CD14-positive monocyte (primary cell): ENCODE results near the gene DIS3L2. TPM values are rescaled to one million over a fixed set of nuclear protein-coding genes. Genes with fewer than 3 reads are reported as not detected.

Experiments
- DNase-seq, 3 donors: peaks; one replicate each; pipeline ENCODE4 v3.0.0-alpha.2; 2011 to 2022
- H2AFZ ChIP-seq: 2 replicates; pipeline ENCODE4 v1.6.0; 2012; ENCODE audit warnings: mild to moderate bottlenecking, low read depth, low read length, inconsistent platforms; ENCODE audit not compliant: insufficient read depth, poor library complexity, severe bottlenecking
- H3K27ac ChIP-seq, 2 donors: 1 replicate in 1 of 2; 2 replicates in 1 of 2; pipeline ENCODE4 v1.5.1; 2012 to 2013; ENCODE audit warnings: low read length in 2 of 2, control low read depth in 1 of 2, inconsistent platforms in 1 of 2, low read depth in 1 of 2, mild to moderate bottlenecking in 1 of 2
- H3K27me3 ChIP-seq, 2 donors: one replicate each; pipeline versions ENCODE4 v1.6.0 to v1.6.1; 2011 to 2013; ENCODE audit warnings: low read length in 2 of 2; ENCODE audit not compliant: control insufficient read depth in 2 of 2, insufficient read depth in 2 of 2
- H3K36me3 ChIP-seq, 2 donors: replicated peaks in 1 of 2; 1 replicate in 1 of 2; 2 replicates in 1 of 2; pipeline versions ENCODE4 v1.5.1 to v1.6.1; 2012 to 2013; ENCODE audit warnings: low read length in 2 of 2, control low read depth in 1 of 2, inconsistent platforms in 1 of 2, mild to moderate bottlenecking in 1 of 2; ENCODE audit not compliant: insufficient read depth in 2 of 2, control insufficient read depth in 1 of 2
- H3K4me1 ChIP-seq, 2 donors: 1 replicate in 1 of 2; 2 replicates in 1 of 2; pipeline versions ENCODE4 v1.5.1 to v1.6.1; 2012 to 2013; ENCODE audit warnings: low read length in 2 of 2, control low read depth in 1 of 2, inconsistent platforms in 1 of 2, mild to moderate bottlenecking in 1 of 2, moderate library complexity in 1 of 2; ENCODE audit not compliant: insufficient read depth in 2 of 2, control insufficient read depth in 1 of 2
- H3K4me2 ChIP-seq: replicated peaks from 2 replicates; pipeline ENCODE3; 2012; ENCODE audit warnings: low read length, moderate library complexity, mild to moderate bottlenecking; ENCODE audit not compliant: poor library complexity, severe bottlenecking; ENCODE audit errors: extremely low read depth
- H3K4me3 ChIP-seq, 3 experiments: fragments of 200-600 bp in 1 of 3; sonication (generic) in 1 of 3; replicated peaks in 1 of 3; 1 replicate in 2 of 3; 2 replicates in 1 of 3; pipeline ENCODE4 v1.5.1; 2011 to 2013; ENCODE audit warnings: low read length in 3 of 3, mild to moderate bottlenecking in 3 of 3, control low read depth in 2 of 3, low read depth in 2 of 3, inconsistent platforms in 1 of 3, moderate library complexity in 1 of 3
- H3K79me2 ChIP-seq: 2 replicates; pipeline ENCODE4 v1.6.0; 2012; ENCODE audit warnings: mild to moderate bottlenecking, control low read depth, inconsistent platforms, low read length, moderate library complexity; ENCODE audit not compliant: insufficient read depth
- H3K9ac ChIP-seq: 2 replicates; pipeline ENCODE4 v1.6.0; 2017; ENCODE audit warnings: low read length, mild to moderate bottlenecking; ENCODE audit not compliant: insufficient read depth, poor library complexity, severe bottlenecking
- H3K9me3 ChIP-seq, 2 donors: replicated peaks in 1 of 2; 1 replicate in 1 of 2; 2 replicates in 1 of 2; pipeline versions ENCODE4 v1.5.1 to v1.6.1; 2012 to 2013; ENCODE audit warnings: low read length in 2 of 2, control low read depth in 1 of 2; ENCODE audit not compliant: control insufficient read depth in 1 of 2, insufficient read depth in 1 of 2
- H4K20me1 ChIP-seq: 2 replicates; pipeline ENCODE4 v1.6.0; 2012; ENCODE audit warnings: mild to moderate bottlenecking, low read length, control low read depth, moderate library complexity; ENCODE audit not compliant: insufficient read depth
- H3K27ac Mint-ChIP-seq, 7 donors: one replicate each; pipeline ENCODE4 v1.8.0; 2020; ENCODE audit warnings: mild to moderate bottlenecking in 7 of 7, mixed read lengths in 7 of 7, moderate library complexity in 6 of 7, inconsistent platforms in 2 of 7
- H3K27me3 Mint-ChIP-seq, 3 donors: one replicate each; pipeline ENCODE4 v1.8.0; 2021 to 2022; ENCODE audit warnings: low read depth in 3 of 3, mild to moderate bottlenecking in 3 of 3, mixed read lengths in 3 of 3, moderate library complexity in 3 of 3, inconsistent platforms in 1 of 3
- H3K36me3 Mint-ChIP-seq, 2 donors: one replicate each; pipeline ENCODE4 v1.8.0; 2020; ENCODE audit warnings: mixed read lengths in 2 of 2, inconsistent platforms in 1 of 2, mild to moderate bottlenecking in 1 of 2
- H3K4me1 Mint-ChIP-seq: one replicate; pipeline ENCODE4 v1.8.0; 2020; ENCODE audit warnings: mild to moderate bottlenecking, mixed read lengths
- H3K4me3 Mint-ChIP-seq, 2 donors: one replicate each; pipeline ENCODE4 v1.8.0; 2020; ENCODE audit warnings: mild to moderate bottlenecking in 2 of 2, mixed read lengths in 2 of 2, moderate library complexity in 1 of 2
- H3K9me3 Mint-ChIP-seq, 7 donors: one replicate each; pipeline ENCODE4 v1.8.0; 2020 to 2022; ENCODE audit warnings: mixed read lengths in 7 of 7, mild to moderate bottlenecking in 6 of 7, moderate library complexity in 6 of 7, inconsistent platforms in 2 of 7
- CTCF ChIP-seq: fragments of 200-600 bp; IDR thresholded peaks from one replicate; pipeline ENCODE4 v1.8.0; 2022; ENCODE audit warnings: antibody characterized with exemption, mild to moderate bottlenecking
- WGBS: methylation state at CpG from one replicate; pipeline ENCODE4 v1.1.5; 2013; ENCODE audit warnings: missing lambda C conversion rate; ENCODE audit not compliant: insufficient coverage; 5-methylcytosine and 5-hydroxymethylcytosine counted together
- intact Hi-C, 2 donors: fragments of 100-400 bp; cut with micrococcal nuclease; formaldehyde crosslinking; loops; one replicate each; pipeline versions ENCODE4 v1.15.0 to v1.15.1; 2023
- polyA plus RNA-seq, 3 donors: library from polyadenylated mRNA; depleted of rRNA in 1 of 3; unstranded in 2 of 3; stranded (reverse) in 1 of 3; fragments of 300-500 nt in 2 of 3; fragments of >200 nt in 1 of 3; fragmentation: Illumina TruSeq in 2 of 3; gene quantifications; 1 replicate in 2 of 3; 2 replicates in 1 of 3; pipeline ENCODE4 v1.2.3, GENCODE V29; 2012 to 2021

DIS3L2 gene
- polyA plus RNA-seq, 3 donors, result 6.0 to 21.7 (median 6.4) TPM

GRCh38 chr2:232097758-232098157 is 136.2 kb downstream of the DIS3L2 start:
- Histone ChIP-seq H3K9ac (no peak overlapping the region), H3K27ac (no peak overlapping the region), H3K27me3 (no peaks in the 10 kb centered on the region), H2AFZ (no peak overlapping the region), H3K4me1 (no peaks in the 10 kb centered on the region), H3K79me2 (no peaks in the 10 kb centered on the region), H3K4me3 (no peak overlapping the region), H3K4me2 (no peak overlapping the region), H4K20me1 (no peaks in the 10 kb centered on the region), H3K36me3 (peaks cover 4 to 19% of the 10 kb centered on the region in 2 donors), H3K9me3 (peaks cover 9 to 21% of the 10 kb centered on the region in 2 donors)
- intact Hi-C loops, result no loop called here
- no peak for TF ChIP-seq CTCF
- no peak for DNase-seq
- peaks cover 36 to 41% of the 10 kb centered on the region in 2 donors for H3K36me3 Mint-ChIP-seq
- no peak overlapping the region for H3K27ac Mint-ChIP-seq
- H3K9me3 Mint-ChIP-seq, result peaks cover 20 to 39% (median 29%) of the 10 kb centered on the region in 7 donors
- WGBS, result 98% methylated on average over 5 of the region's 6 CpGs
- no peak overlapping the region for H3K4me3 Mint-ChIP-seq
- peaks cover 4% of the 10 kb centered on the region for H3K4me1 Mint-ChIP-seq
- H3K27me3 Mint-ChIP-seq, result peaks cover 0 to 1% (median 0%) of the 10 kb centered on the region in 3 donors

DNA sequence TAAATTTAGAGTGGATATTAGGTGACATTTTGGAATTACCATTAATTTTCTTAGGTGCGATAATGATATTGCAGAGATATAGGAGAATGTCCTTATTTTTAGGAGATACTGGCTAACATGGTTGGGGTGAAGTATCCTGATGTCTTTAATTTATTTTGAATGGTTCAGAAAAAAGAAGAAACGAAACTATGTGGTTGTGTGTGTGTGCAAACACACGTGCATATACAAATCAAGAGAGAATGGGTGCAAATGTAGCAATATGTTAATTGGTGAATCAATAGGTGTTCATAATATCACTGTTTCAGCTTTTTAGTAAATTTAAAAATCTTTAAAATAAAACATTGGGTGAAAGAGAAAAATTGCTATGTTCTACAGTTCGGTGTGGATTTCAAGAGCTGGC is 140.9 kb downstream of the DIS3L2 start:
- Histone ChIP-seq H3K27ac (no peak overlapping the region), H3K4me3 (no peak overlapping the region), H3K79me2 (no peaks in the 10 kb centered on the region), H3K9me3 (peaks cover 8 to 9% of the 10 kb centered on the region in 2 donors), H2AFZ (no peak overlapping the region), H3K9ac (no peak overlapping the region), H3K4me1 (no peaks in the 10 kb centered on the region), H3K36me3 (peaks cover 2 to 7% of the 10 kb centered on the region in 2 donors), H4K20me1 (no peaks in the 10 kb centered on the region), H3K4me2 (no peak overlapping the region), H3K27me3 (no peaks in the 10 kb centered on the region)
- H3K27ac Mint-ChIP-seq, result no peak overlapping the region
- peaks cover 2 to 14% (median 5%) of the 10 kb centered on the region in 7 donors for H3K9me3 Mint-ChIP-seq
- no peak for DNase-seq
- no peak overlapping the region for H3K4me3 Mint-ChIP-seq
- intact Hi-C loops, result no loop called here
- no peak for TF ChIP-seq CTCF
- H3K4me1 Mint-ChIP-seq, result peaks cover 8% of the 10 kb centered on the region
- H3K27me3 Mint-ChIP-seq, result peaks cover 0 to 1% (median 0%) of the 10 kb centered on the region in 3 donors
- 80% methylated on average over 2 of the region's 4 CpGs for WGBS
- H3K36me3 Mint-ChIP-seq, result peaks cover 11 to 12% of the 10 kb centered on the region in 2 donors
